Stimulated activated CD8-positive, alpha-beta memory T cell treated with anti-CD3 and anti-CD28 coated beads, Interleukin-15, amount 100 ng/mL, for 24 hours (primary cell): ENCODE measurements around the gene IKZF3.
"Not testable (repeated sequence)": the region's sequence is repeated elsewhere in the genome, so short reads cannot be mapped to it uniquely, and the experiment has no call there.

ENCODE experiments used
- DNase-seq: peaks from one replicate; pipeline ENCODE4 v3.0.0-alpha.2; 2020; ENCODE audit warnings: low read depth

The IKZF3 gene

DNA sequence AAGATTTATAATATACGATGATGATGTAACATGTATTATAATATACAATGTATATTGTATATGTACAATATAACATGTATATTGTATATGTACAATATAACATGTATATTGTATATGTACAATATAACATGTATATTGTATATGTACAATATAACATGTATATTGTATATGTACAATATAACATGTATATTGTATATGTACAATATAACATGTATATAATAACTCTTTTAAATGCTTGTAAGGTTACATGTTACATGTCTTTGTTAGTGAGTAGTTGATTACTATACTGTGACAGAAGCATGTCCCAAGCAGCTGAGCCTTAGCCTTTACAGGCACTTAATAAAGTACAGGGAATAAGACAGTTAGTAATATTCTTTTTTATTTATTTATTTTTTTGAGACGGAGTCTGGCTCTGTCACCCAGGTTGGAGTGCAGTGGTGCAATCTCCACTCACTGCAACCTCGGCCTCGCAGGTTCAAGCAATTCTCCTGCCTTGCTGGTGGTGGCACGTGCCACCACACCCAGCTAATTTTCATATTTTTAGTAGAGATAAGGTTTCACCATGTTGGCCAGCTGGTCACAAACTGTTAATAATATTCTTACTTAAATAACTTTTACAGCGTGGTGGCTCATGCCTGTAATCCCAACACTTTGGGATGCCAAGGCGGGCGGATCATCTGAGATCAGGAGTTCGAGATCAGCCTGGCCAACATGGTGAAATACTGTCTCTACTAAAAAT, 8.0 kb downstream of the IKZF3 start:
- not testable (repeated sequence) for DNase-seq

DNA sequence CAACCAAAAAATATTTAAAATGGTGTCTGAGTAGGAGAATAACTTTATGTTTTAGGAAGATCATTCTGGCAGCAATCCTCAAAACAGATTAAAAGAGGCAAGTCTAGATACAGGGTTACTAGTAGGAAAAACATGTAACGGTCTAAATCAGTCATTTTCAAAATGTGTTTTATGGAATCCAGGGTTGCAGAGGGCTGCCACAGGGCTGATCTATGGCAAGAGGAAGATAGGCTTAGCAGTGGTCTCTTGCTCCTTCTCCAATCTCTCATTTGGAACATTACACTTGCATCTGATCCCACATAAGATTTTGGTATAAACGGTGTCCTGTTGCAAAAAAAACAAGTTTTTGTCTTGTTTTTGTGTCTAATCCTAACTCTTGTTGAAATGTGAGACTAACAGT, 9.2 kb downstream of the IKZF3 start:
- no peak for DNase-seq

DNA sequence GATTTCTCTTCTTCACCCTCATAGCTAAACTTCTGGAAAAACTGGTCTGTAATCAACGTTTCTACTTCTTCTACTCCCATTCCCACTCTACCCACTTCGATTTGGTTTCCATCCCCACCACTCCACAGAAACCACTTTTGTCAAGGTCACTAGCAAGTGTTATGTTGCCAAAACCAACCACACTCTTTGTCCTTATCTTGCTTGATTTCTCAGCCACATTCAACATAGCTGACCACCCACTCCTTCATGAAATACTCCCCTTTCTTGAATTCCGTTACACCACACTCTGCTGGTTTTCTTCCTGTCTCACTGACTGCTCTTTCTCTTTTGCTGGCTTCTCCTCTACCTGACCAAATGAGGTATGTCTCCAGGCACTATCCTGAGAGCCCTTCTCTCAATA, 11.9 kb downstream of the IKZF3 start:
- no peak for DNase-seq

DNA sequence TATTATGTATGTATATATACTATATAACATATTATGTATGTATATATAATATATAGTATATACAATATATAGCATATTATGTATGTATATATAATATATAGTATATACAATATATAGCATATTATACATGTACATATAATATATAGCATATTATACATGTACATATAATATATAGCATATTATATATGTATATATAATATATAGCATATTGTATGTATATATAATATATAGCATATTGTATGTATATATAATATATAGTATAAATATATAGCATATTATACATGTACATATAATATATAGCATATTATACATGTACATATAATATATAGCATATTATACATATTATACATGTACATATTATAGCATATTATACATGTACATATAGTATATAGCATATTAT, 13.9 kb downstream of the IKZF3 start:
- not testable (repeated sequence) for DNase-seq

DNA sequence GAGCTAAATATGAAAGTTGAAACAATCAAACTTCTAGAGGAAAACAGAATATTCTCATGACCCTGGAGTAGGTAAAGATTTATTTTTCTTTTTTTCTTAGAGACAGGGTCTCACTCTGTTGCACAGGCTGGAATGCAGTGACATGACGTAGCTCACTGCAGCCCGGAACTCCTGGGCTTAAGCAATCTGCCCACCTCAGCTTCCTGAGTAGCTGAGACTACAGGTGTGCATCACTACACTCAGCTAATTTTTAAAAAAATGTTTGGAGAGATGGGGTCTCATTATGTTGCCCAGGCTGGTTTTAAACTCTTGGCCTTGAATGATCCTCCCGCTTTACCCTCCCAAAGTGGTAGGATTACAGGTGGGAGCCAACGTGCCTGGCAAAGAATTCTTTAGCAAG, 15.5 kb downstream of the IKZF3 start:
- DNase-seq: no peak

DNA sequence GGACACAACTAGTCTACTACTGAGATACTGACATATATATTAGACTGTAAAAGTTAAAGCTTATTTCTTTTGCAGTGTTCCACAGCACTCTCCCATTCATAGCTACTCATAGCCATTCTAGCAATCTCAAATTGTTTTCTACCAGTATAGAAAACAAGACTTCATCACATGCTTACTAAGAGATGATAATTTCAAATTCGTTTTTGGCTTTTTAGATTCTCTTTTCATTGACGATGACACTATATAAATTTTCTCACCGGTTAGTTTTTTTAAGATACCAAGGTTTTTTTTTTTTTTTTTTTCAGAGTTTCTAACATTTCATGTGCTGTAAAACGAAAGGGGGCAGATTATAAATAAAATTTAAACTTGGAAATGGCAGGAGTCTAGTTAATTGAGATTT, 17.9 kb downstream of the IKZF3 start:
- DNase-seq: no peak

DNA sequence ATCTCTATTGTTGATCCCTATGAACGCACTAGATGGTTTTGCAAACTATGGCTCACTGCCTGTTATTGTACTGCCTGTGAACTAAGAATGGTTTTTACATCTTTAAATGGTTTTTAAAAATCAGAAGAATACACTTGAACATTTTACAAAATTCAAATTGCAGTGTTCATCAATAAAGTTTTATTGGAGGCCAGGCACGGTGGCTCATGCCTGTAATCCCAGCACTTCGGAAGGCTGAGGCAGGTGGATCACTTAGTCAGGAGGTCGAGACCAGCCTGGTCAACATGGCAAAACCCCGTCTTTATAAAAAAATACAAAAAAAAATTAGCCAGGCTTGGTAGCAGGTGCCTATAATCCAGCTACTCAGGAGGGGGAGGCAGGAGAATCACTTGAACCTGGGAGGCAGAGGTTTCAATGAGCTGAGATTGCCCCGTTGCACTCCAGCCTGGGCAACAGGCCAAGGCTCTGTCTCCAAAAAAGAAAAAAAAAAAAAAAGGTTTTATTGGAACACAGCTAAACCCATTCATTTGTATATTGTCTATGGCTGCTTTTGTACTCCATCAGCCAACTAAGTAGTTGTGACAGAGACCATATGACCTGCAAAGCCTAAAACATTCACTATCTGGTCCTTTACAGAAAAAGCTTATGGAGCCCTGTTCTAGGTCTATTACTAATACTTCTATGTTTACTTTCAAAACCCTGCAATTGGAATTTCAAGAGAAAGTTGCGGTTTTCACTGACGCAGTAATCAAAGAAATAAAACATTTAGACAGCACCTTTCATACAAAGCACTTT, 18.9 kb downstream of the IKZF3 start:
- DNase-seq: no peak

DNA sequence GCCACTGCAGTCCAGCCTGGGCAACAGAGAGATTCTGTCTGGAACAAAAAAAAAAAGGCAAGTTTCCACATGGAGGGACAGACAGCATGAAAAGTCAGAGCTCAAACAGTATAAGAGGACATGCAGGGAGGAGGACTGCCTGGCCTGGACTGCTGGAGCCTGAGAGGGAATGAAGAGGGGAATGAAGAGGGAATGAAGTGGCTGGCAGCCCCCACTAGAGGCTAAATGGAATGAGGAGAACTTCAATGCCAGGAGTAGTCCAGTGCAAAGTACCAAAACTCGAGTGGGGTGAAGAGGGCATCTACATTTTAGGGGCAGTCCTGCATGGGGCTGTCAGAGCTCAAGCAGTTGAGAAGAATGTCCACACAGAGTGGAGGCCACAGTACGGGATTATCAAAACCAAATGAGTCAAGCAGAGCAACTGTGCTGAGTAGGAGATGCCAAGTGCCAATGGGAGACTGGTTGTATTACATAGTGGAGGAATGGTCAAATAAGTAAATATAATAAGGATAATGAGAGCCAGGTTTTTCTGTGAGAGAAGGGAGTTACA, 22.9 kb downstream of the IKZF3 start:
- DNase-seq: no peak

DNA sequence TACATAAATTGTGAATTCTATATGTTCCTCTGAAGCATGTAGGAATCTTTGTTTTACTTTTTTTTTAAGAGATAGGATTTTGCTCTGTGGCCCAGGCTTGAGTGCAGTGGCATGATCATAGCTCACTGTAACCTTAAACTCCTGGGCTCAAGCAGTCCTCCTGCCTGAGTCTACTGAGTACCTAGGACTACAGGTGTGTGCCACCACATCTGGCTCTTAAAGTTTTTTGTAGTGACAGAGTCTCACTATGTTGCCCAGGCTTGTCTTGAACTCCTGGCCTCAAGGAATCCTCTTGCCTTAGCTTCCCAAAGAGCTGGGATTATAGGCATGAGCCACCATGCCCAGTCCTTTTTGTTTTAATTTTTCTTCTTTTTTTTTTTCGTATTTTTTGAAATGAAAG, 25.3 kb downstream of the IKZF3 start:
- DNase-seq: no peak

DNA sequence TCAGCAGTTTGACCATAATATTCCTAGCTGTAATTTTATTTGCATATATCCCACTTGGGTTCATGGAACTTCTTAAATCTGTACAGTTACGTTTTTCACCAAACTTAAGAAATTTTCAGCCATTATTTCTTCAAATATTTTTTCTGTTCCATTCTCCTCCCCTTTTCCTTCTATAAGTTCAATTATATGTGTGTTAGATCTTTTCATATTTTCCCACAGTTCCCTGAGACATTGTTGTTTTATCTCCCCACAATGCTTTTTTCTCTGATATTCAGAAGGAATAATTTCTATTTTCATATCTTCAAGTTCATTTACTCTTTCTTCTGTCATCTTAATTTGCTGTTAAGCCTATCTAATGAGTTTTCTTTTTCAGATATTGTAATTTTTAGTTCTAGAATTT, 26.1 kb downstream of the IKZF3 start:
- no peak for DNase-seq

DNA sequence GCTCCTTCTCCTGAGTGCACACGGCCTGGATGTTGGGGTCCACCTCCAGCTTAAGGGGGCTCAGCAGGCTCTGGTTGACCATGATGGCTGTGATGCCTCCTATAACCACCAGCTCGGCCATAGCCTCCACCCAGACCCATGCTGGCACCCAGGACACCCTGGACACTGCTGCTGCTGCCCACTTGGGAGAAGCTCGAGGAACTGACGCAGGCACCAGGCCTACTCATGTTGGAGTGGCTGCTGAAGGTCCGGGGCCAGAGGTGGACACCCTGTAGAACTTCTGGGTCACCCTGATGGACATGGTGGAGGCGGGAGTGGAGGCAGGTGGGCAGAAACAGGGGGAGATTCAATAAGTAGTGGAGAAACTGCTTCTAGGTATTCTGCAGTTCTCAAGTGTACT, 28.0 kb downstream of the IKZF3 start:
- no peak for DNase-seq

DNA sequence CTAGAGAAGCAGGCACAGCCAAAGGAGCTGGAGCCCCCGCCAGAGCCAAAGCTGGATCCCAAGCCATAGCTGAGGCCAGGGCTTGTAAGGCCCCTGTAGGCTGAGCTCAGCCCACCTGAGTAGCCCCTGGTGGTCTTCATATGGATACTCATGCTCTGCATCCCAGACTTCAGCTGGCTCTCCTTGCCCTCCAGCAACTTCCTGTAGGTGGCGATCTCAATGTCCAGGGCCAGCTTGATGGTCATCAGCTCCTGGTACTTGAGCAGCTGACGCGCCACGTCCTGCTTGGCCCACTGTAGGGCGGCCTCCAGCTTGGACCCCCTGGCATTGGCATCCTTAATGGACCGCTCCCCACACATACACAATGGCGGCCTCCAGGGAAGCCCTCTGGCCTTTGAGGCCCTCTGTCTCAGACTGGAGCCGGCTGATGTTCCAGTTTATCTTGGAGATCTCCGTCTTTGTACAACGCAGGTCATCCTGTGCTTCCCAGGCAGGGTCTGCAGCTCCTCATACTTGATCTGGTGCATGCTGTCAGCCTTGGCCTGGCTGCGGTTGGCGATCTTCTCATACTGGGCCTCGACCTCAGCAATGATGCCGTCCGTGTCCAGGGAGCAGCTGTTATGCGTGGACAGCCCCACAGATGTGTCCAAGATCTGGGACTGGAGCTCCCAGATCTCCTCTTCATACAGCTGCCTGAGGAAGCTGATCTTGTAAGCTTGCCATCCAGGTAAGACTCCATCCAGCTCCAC, 28.9 kb downstream of the IKZF3 start:
- DNase-seq: no peak

DNA sequence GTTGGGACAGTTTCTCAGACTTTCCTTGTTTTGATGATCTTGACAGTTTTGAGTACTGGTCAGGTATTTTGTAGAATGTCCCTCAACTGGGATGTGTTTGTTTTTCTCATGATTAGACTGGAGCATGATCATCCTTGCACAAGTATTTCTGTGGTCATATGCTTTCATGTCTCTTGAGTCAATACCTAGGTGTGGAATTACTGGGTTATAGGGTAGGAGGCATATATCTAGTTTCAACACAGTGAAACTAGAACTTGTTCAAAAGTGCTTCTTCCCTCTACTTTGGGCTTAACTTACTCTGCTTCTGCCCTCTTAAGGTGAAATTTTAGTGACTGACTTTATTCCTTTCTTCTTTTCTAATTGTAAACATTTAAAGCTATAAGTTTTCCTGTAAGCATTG, 30.1 kb downstream of the IKZF3 start:
- no peak for DNase-seq

DNA sequence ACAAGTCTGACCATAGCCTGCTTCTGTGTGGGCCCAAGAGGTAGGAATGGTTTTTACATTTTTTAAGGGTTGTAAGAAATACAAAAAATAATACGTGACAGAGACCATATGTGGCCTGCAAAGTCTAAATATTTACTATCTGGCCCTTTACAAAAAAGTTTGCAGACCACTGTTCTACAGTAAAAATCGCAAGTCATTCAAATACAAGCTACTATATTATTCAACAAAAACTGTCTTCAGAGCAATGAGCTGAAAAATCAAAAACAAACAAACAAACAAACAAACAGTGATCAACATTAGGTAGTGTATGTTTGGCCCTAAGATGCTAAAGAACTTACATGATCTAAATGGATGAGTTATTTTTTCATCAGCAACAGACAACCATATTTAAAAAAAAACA, 32.5 kb downstream of the IKZF3 start:
- no peak for DNase-seq

DNA sequence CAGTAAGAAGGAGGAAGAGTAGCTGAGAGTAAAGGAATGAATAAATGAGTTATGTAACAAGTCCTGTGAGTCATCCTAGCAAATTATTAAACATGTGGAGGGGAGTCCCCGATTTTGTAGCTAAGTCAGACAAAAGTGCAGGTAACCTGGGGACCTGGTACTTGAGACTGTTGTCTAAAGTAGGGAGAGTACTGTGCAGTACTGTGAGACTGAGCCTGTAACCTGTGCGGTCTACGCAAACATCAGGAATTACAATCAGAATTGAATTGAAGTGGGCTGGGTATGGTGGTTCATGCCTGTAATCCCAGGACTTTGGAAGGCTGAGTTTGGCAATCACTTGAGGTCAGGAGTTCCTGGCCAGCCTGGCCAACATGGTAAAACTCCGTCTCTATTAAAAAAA, 35.7 kb downstream of the IKZF3 start:
- no peak for DNase-seq

DNA sequence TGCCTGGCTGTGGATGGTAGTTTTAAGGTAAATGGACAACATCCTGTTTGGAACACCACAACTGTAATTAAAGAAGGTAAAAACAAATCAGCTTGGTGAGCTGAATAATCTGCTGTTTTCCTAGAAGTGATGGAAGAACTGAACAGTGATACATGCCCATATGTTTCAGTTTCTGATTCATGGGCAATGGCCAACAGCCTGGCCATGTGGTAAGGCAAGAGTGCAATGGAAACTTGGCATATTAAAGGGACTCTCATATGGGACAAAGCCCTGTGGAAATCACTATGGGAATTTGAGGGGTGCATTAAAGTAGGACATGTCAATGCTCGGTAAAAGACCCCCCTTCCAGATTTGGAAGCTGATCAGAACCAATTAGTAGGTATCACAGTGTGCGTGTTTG, 37.8 kb downstream of the IKZF3 start:
- no peak for DNase-seq

DNA sequence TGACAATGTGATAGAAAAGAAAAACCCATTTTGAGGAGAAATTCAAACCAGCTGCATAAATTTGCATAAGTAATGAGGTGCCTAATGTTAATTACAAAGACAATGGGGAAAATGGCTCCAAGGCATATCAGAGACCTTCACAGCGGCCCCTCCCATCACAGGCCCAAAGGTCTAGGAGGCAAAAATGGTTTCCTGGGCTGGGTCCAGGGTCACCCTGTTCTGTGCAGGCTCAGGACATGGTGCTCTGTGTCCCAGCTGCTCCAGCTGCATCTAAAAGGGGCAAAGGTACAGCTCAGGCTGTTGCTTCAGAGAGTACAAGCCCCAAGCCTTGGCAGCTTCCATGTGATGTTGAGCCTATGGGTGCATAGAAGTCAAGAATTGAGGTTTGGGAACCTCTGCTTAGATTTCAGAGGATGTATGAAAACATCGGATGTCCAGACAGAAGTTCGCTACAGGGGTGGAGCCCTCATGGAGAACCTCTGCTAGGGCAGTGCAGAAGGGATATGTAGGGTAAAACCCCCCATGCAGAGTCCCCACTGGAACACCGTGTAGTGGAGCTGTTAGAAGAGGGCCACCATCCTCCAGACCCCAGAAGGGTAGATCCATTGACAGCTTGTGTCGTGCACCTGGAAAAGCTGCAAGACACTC, 40.6 kb downstream of the IKZF3 start:
- DNase-seq: no peak

DNA sequence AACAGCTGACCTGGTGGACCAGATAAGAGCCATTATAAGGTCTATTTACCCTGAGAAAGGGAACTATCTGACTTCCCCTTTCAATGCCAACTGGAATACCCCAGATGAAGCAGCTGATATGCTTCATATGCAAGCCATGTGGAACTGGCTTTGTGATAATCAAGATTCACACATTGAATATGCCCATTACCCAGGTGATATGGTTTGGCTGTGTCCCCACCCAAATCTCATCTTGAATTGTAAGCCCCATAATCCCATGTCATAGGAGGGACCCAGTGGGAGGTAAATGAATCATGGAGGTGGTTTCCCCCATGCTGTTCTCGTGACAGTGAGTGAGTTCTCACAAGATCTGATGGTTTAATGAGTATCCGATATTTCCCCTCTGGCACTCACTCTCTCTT, 42.1 kb downstream of the IKZF3 start:
- no peak for DNase-seq

DNA sequence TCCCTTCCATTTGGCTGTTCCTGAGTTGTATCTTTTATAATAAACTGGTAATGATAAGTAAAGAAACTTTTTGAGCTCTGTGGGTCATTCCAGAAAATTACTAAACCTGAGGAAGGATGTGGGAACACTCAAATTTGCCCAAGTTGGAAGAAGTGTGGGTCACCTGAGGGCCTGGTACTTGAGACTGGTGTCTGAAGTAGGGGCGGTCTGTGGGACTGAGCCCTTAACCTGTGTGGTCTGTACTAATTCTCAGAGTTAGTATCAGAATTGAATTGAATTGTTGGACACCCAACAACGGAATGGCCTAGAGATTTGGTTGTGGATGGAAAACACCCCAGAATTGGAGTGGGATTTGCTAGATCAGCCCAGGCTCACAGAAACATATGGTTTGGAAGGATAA, 43.1 kb downstream of the IKZF3 start:
- DNase-seq: no peak

DNA sequence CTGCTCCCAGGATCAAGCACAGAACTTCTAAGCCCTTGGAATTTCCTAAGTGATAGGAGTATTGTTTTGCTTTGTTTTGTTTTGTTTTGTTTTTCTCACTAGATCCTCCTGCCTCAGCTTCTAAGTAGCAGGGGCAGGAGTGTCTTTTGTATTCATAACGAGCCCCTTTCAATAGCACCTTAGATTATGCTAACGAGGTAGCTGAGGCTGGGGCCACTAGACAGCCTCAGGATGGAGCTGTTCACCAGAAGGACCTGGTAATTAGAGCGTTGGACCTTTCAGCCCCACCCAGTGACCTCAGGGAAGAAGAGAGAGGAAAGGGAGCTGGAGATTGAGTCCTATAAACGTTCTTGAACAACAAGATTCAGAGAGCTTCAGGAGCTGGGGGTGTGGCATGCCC, 43.6 kb downstream of the IKZF3 start:
- no peak for DNase-seq

DNA sequence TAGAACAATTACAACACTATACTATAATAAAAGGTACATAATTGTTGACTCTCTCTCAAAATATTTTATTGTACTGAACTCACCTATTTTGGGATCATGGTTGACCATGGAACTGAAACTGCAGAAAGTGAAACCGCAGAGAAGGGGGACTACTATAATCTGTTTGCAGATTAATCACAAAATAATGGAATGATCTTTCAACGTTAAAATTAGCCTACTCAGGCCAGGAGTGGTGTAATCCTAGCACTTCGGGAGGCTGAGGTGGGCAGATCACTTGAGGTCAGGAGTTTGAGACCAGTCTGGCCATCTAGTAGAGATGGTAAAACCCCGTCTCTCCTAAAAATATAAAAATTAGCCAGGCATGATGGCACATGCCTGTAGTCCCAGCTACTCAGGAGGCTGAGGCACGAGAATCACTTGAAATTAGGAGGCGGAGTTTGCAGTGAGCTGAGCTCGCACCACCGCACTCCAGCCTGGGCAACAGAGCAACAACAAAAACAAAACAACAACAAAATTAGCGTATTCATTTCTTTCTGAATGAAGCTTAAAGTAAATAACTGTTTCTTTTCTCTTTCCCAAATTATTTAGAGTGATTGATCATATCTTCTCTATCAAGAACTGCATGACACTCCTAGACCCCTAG, 45.6 kb downstream of the IKZF3 start:
- no peak for DNase-seq

DNA sequence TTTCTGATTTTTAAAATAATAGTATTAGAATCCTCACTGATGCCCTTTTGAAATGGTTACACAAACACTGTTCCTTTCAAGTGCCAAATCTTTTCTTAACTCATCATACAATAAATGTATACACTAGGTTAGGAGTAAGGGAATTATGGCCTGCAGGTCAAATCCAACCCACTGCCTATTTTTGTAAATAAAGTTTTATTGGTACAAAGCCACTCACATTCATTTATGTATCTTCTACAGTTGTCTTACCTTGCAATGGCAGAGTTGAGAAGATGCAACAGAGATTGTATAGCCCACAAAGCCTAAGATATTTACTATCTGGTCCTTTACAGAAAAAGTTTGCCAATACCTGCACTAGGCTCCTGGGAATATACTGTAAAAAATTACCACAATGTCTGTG, 47.8 kb downstream of the IKZF3 start:
- DNase-seq: no peak
